Esophagus (tissue), 2 donors: ENCODE measurements around the gene FUT8. TPM values are rescaled to one million over a fixed set of nuclear protein-coding genes. Genes with fewer than 3 reads are reported as not detected.

Experiments used
- H3K27ac ChIP-seq, 2 donors: one replicate each; pipeline ENCODE4 v1.5.1; 2013; ENCODE audit warnings: low read depth in 2 of 2, mild to moderate bottlenecking in 2 of 2, inconsistent platforms in 1 of 2, low read length in 1 of 2, moderate library complexity in 1 of 2
- H3K27me3 ChIP-seq, 2 donors: one replicate each; pipeline ENCODE4 v1.6.1; 2013; ENCODE audit warnings: low read length in 2 of 2, control low read depth in 1 of 2, mild to moderate bottlenecking in 1 of 2; ENCODE audit not compliant: insufficient read depth in 2 of 2, control insufficient read depth in 1 of 2
- H3K36me3 ChIP-seq, 2 donors: one replicate each; pipeline ENCODE4 v1.6.1; 2013; ENCODE audit warnings: low read length in 1 of 2; ENCODE audit not compliant: control insufficient read depth in 2 of 2, insufficient read depth in 2 of 2
- H3K4me1 ChIP-seq, 2 donors: one replicate each; pipeline ENCODE4 v1.6.1; 2013; ENCODE audit warnings: low read length in 1 of 2; ENCODE audit not compliant: control insufficient read depth in 2 of 2, insufficient read depth in 2 of 2
- H3K4me3 ChIP-seq, 2 donors: one replicate each; pipeline ENCODE4 v1.5.1; 2013; ENCODE audit warnings: low read length in 2 of 2, mild to moderate bottlenecking in 2 of 2, low read depth in 1 of 2, moderate library complexity in 1 of 2
- H3K9me3 ChIP-seq, 2 donors: one replicate each; pipeline ENCODE4 v1.6.1; 2013; ENCODE audit warnings: mild to moderate bottlenecking in 2 of 2, low read depth in 1 of 2, low read length in 1 of 2, moderate library complexity in 1 of 2; ENCODE audit not compliant: control insufficient read depth in 2 of 2, insufficient read depth in 1 of 2
- WGBS, 2 donors: extraction: QIAGEN DNeasy Blood & Tissue Kit; methylation state at CpG; one replicate each; pipeline ENCODE4 v1.1.7; 2013; 5-methylcytosine and 5-hydroxymethylcytosine counted together
- polyA plus RNA-seq, 2 donors: library from polyadenylated mRNA; stranded (reverse); fragments of 200-250 nt; gene quantifications; one replicate each; pipeline ENCODE4 v1.2.3, GENCODE V29; 2013
- donor health status: healthy with polysubstance abuse.
- donor health status: Bipolar disorder and iron deficiency.

FUT8 gene
- polyA plus RNA-seq, 2 donors, result 2.5 to 3.4 TPM

GRCh38 chr14:65496178-65496993 lies 83.9 kb downstream of the FUT8 start:
- H3K9me3 ChIP-seq, result no peaks in the 10 kb centered on the region
- no peaks in the 10 kb centered on the region for H3K36me3 ChIP-seq
- H3K4me1 ChIP-seq, result no peaks in the 10 kb centered on the region
- no peak overlapping the region for H3K4me3 ChIP-seq
- no peaks in the 10 kb centered on the region for H3K27me3 ChIP-seq
- H3K27ac ChIP-seq, result no peak overlapping the region
- 94 to 97% methylated on average over 6 of the region's 6 CpGs for WGBS, 2 donors

GRCh38 chr14:65499138-65499537 lies 86.6 kb downstream of the FUT8 start:
- Histone ChIP-seq H3K27ac (no peak overlapping the region), H3K27me3 (no peaks in the 10 kb centered on the region), H3K4me1 (no peaks in the 10 kb centered on the region), H3K4me3 (no peak overlapping the region), H3K9me3 (no peaks in the 10 kb centered on the region), H3K36me3 (no peaks in the 10 kb centered on the region)

- no peak overlapping the region for H3K27ac ChIP-seq
- H3K27me3 ChIP-seq, result no peaks in the 10 kb centered on the region
- H3K9me3 ChIP-seq, result no peaks in the 10 kb centered on the region
- WGBS, 2 donors, result 89 to 90% methylated on average over 4 of the region's 4 CpGs
- no peak overlapping the region for H3K4me3 ChIP-seq
- no peaks in the 10 kb centered on the region for H3K4me1 ChIP-seq
- H3K36me3 ChIP-seq, result no peaks in the 10 kb centered on the region
Measured at GRCh38 chr14:65500075-65500474, 87.5 kb downstream of the FUT8 start.

- Histone ChIP-seq H3K36me3 (no peaks in the 10 kb centered on the region), H3K27me3 (no peaks in the 10 kb centered on the region)
Measured at GRCh38 chr14:65501328-65501727, 88.8 kb downstream of the FUT8 start.

GRCh38 chr14:65502676-65503124 lies 90.2 kb downstream of the FUT8 start:
- WGBS, 2 donors, result 17 to 50% methylated on average over 1 of the region's 1 CpG
- Histone ChIP-seq H3K27ac (no peak overlapping the region), H3K4me3 (no peak overlapping the region), H3K9me3 (no peaks in the 10 kb centered on the region), H3K4me1 (no peaks in the 10 kb centered on the region), H3K36me3 (no peaks in the 10 kb centered on the region), H3K27me3 (no peaks in the 10 kb centered on the region)

More at GRCh38 chr14:65501328-65501727, 88.8 kb downstream of the FUT8 start:
- Histone ChIP-seq H3K27ac (no peak overlapping the region), H3K9me3 (no peaks in the 10 kb centered on the region), H3K4me1 (no peaks in the 10 kb centered on the region), H3K4me3 (no peak overlapping the region)

GRCh38 chr14:65503771-65504170 lies 91.2 kb downstream of the FUT8 start:
- no peaks in the 10 kb centered on the region for H3K4me1 ChIP-seq
- no peaks in the 10 kb centered on the region for H3K36me3 ChIP-seq
- H3K27me3 ChIP-seq, result no peaks in the 10 kb centered on the region
- WGBS, 2 donors, result 80% methylated on average over 3 of the region's 3 CpGs
- no peaks in the 10 kb centered on the region for H3K9me3 ChIP-seq
- no peak overlapping the region for H3K27ac ChIP-seq
- no peak overlapping the region for H3K4me3 ChIP-seq

GRCh38 chr14:65506801-65507200 lies 94.3 kb downstream of the FUT8 start:
- Histone ChIP-seq H3K27me3 (no peaks in the 10 kb centered on the region), H3K9me3 (no peaks in the 10 kb centered on the region), H3K27ac (no peak overlapping the region), H3K4me3 (no peak overlapping the region), H3K36me3 (no peaks in the 10 kb centered on the region), H3K4me1 (no peaks in the 10 kb centered on the region)
- WGBS, 2 donors, result 53 to 65% methylated on average over 6 of the region's 6 CpGs

GRCh38 chr14:65509842-65510241 lies 97.3 kb downstream of the FUT8 start:
- H3K4me1 ChIP-seq, result no peaks in the 10 kb centered on the region
- no peak overlapping the region for H3K27ac ChIP-seq
- H3K36me3 ChIP-seq, result no peaks in the 10 kb centered on the region
- WGBS, 2 donors, result 87 to 88% methylated on average over 3 of the region's 3 CpGs
- no peaks in the 10 kb centered on the region for H3K9me3 ChIP-seq
- no peak overlapping the region for H3K4me3 ChIP-seq
- no peaks in the 10 kb centered on the region for H3K27me3 ChIP-seq

GRCh38 chr14:65513671-65514070 lies 101.1 kb downstream of the FUT8 start:
- no peak overlapping the region for H3K27ac ChIP-seq
- H3K27me3 ChIP-seq, result no peaks in the 10 kb centered on the region
- H3K4me3 ChIP-seq, result no peak overlapping the region
- 86 to 95% methylated on average over 5 of the region's 5 CpGs for WGBS, 2 donors
- no peaks in the 10 kb centered on the region for H3K4me1 ChIP-seq
- H3K36me3 ChIP-seq, result no peaks in the 10 kb centered on the region
- no peaks in the 10 kb centered on the region for H3K9me3 ChIP-seq
